ENCODE results near the gene SIRPB1.

- TF ChIP-seq POLR2A (IDR thresholded peaks at IDR 0.05), result no peak
- TF ChIP-seq CTCF (IDR thresholded peaks at IDR 0.05), result no peak
- TF ChIP-seq EP300 (IDR thresholded peaks at IDR 0.05), result no peak
Measured at GRCh38 chr20:1621316-1621715, 1.5 kb upstream of the SIRPB1 start.
